ENCODE results near the gene PLA2G4F.

- TF ChIP-seq, protein P1, sequence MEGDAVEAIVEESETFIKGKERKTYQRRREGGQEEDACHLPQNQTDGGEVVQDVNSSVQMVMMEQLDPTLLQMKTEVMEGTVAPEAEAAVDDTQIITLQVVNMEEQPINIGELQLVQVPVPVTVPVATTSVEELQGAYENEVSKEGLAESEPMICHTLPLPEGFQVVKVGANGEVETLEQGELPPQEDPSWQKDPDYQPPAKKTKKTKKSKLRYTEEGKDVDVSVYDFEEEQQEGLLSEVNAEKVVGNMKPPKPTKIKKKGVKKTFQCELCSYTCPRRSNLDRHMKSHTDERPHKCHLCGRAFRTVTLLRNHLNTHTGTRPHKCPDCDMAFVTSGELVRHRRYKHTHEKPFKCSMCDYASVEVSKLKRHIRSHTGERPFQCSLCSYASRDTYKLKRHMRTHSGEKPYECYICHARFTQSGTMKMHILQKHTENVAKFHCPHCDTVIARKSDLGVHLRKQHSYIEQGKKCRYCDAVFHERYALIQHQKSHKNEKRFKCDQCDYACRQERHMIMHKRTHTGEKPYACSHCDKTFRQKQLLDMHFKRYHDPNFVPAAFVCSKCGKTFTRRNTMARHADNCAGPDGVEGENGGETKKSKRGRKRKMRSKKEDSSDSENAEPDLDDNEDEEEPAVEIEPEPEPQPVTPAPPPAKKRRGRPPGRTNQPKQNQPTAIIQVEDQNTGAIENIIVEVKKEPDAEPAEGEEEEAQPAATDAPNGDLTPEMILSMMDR (IDR thresholded peaks at IDR 0.05 in 2 of 3, conservative IDR thresholded peaks at IDR 0.05 in 1 of 3; ENCODE audit: control insufficient read depth in 2 of 3, extremely low read depth in 1 of 3, insufficient read depth in 1 of 3, low read depth in 3 of 3, low read length in 3 of 3) = no peak
- no peak for TF ChIP-seq POLR2A (IDR thresholded peaks at IDR 0.05; ENCODE audit: low read depth, low read length)
- TF ChIP-seq, protein P2, sequence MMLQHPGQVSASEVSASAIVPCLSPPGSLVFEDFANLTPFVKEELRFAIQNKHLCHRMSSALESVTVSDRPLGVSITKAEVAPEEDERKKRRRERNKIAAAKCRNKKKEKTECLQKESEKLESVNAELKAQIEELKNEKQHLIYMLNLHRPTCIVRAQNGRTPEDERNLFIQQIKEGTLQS (IDR thresholded peaks at IDR 0.05; ENCODE audit: borderline replicate concordance, extremely low read depth, low read depth, low read length) = no peak
- no peak for TF ChIP-seq ASH2L (IDR thresholded peaks at IDR 0.05; ENCODE audit: borderline replicate concordance, low read depth)
- TF ChIP-seq YBX1 (IDR thresholded peaks at IDR 0.05) = no peak
- TF ChIP-seq RAD21 (IDR thresholded peaks at IDR 0.05; ENCODE audit: insufficient read depth, low read depth, low read length) = no peak
- no peak for TF ChIP-seq TAF1 (IDR thresholded peaks at IDR 0.05; ENCODE audit: borderline replicate concordance, low read depth, low read length)
- no peak for TF ChIP-seq SMAD1 (IDR thresholded peaks at IDR 0.05; ENCODE audit: low read depth, partially characterized antibody)
- no peak for TF ChIP-seq POLR2AphosphoS5 (IDR thresholded peaks at IDR 0.05; ENCODE audit: low read length)
- TF ChIP-seq RCOR1 (conservative IDR thresholded peaks at IDR 0.05; ENCODE audit: low read depth, low read length) = no peak
- no peak for TF ChIP-seq BCL11A (IDR thresholded peaks at IDR 0.05; ENCODE audit: low read depth, low read length)
- no peak for TF ChIP-seq SUZ12 (IDR thresholded peaks at IDR 0.05; ENCODE audit: unreplicated experiment)
- TF ChIP-seq ATF2 (IDR thresholded peaks at IDR 0.05; ENCODE audit: low read length) = no peak
These were observed 17.5 kb downstream of the PLA2G4F start for GRCh38 chr15:42138968-42139386.

Measured in GM12878 (cell line).